ENCODE data around the gene ZNF22.
"Not testable (repeated sequence)": the region's sequence is repeated elsewhere in the genome, so short reads cannot be mapped to it uniquely, and the experiment has no call there.

The ZNF22 gene

DNA sequence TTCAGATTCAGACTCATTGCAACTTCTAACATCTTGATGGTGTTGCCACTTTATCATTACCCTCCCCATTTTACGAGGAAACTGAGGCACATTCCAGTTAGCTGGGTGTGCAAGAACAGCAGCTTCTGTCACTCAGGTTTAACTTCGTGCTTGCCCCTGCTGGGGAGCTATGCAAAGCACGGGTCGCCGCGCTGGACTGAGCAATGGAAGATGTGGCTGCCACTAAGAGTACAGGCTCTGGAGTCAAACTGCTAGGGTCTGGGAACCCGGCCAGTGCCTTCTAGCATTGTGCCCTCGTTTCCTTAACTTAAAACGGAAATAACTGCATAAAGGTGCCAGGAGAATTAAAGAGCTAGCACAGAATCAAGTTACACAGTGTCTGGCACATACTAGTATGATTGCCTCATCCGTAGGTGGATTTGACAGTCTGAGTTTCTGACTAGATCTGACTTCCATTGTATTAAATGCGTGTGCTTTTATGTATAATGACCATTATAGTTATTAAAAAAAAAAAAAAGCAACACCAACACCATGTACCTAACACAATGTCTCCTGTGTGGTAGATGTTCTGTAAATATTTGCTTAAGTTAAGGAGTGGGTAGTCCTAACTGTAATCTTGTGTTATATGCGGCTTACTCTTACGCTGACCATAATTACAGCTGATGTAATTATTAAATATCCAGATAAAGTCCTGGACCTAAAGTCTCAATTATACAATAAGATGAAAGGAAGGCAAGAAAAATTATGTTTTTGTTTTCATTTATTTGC lies 842 bp downstream of the ZNF22 start:
- peak overlapping the region; percentile 54 for H3K4me3 ChIP-seq (ENCODE audit: low read depth, low read length)
- in situ Hi-C loops (cut with HindIII; ENCODE audit: low sequenced_read_pairs): no loop called here
- TF ChIP-seq, protein P1, sequence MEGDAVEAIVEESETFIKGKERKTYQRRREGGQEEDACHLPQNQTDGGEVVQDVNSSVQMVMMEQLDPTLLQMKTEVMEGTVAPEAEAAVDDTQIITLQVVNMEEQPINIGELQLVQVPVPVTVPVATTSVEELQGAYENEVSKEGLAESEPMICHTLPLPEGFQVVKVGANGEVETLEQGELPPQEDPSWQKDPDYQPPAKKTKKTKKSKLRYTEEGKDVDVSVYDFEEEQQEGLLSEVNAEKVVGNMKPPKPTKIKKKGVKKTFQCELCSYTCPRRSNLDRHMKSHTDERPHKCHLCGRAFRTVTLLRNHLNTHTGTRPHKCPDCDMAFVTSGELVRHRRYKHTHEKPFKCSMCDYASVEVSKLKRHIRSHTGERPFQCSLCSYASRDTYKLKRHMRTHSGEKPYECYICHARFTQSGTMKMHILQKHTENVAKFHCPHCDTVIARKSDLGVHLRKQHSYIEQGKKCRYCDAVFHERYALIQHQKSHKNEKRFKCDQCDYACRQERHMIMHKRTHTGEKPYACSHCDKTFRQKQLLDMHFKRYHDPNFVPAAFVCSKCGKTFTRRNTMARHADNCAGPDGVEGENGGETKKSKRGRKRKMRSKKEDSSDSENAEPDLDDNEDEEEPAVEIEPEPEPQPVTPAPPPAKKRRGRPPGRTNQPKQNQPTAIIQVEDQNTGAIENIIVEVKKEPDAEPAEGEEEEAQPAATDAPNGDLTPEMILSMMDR (IDR thresholded peaks at IDR 0.05; ENCODE audit: low read depth, low read length): peak; percentile 28
- DNase-seq (ENCODE audit: low read depth, low spot score): peak; percentile 73

DNA sequence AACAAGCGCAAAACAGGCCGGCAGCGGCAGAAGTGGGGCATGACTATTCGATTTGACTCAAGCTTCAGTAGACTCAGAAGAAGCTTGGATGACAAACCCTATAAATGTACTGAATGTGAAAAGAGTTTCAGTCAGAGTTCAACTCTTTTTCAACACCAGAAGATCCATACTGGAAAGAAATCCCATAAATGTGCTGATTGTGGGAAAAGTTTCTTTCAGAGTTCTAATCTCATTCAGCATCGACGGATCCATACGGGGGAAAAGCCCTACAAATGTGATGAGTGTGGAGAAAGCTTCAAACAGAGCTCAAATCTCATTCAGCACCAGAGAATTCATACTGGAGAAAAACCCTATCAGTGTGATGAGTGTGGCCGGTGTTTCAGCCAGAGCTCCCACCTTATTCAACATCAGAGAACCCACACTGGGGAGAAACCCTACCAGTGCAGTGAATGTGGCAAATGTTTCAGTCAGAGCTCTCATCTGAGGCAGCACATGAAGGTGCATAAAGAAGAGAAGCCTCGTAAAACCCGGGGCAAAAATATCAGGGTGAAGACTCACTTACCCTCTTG lies 2.8 kb downstream of the ZNF22 start:
- TF ChIP-seq, protein P1 (IDR thresholded peaks at IDR 0.05; ENCODE audit: low read depth, low read length): no peak
- no peak overlapping the region for H3K4me3 ChIP-seq (ENCODE audit: low read depth, low read length)
- in situ Hi-C loops (cut with HindIII; ENCODE audit: low sequenced_read_pairs): no loop called here
- DNase-seq (ENCODE audit: low read depth, low spot score): no peak

DNA sequence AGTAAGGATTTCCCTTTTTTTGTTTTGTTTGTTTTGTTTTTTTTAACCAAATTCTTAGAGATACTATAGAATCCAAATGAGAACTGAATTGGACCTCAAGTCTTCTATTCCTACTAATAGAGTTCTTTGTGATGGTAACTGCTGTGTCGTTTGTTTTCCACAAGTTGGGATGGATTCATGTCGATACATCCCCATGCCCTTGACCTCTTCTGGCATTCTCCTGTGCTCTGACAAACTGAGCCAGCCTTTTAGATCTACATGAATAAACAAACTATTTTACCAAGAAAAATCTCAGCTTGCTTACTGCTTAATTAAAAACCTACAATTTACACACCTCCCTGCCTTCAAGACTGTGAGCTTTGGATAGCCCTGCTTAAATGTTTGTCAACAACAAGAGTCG lies 3.9 kb downstream of the ZNF22 start:
- in situ Hi-C loops (cut with HindIII; ENCODE audit: low sequenced_read_pairs): no loop called here
- no peak for DNase-seq (ENCODE audit: low read depth, low spot score)
- no peak overlapping the region for H3K4me3 ChIP-seq (ENCODE audit: low read depth, low read length)
- TF ChIP-seq, protein P1 (IDR thresholded peaks at IDR 0.05; ENCODE audit: low read depth, low read length): no peak

DNA sequence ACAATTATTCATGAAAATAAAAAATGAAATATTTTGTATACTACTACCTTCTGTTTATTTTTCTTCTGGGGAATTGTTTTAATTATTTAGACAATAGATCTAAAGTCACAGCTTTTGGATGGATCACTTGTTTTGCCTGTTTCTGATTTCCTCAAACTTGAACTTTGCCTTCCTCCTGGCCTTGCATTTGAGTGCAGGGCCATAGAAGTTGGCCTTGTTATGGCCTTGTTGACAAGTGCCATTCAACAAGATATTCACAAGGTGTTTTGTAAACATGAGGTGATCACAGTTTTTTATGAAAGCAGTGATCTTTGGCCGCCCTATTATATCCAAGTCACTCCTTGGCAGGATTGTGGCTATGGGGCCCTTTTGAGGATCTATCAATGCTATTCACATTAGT lies 4.6 kb downstream of the ZNF22 start:
- no peak overlapping the region for H3K4me3 ChIP-seq (ENCODE audit: low read depth, low read length)
- no peak for DNase-seq (ENCODE audit: low read depth, low spot score)
- TF ChIP-seq, protein P1 (IDR thresholded peaks at IDR 0.05; ENCODE audit: low read depth, low read length): no peak
- in situ Hi-C loops (cut with HindIII; ENCODE audit: low sequenced_read_pairs): no loop called here

DNA sequence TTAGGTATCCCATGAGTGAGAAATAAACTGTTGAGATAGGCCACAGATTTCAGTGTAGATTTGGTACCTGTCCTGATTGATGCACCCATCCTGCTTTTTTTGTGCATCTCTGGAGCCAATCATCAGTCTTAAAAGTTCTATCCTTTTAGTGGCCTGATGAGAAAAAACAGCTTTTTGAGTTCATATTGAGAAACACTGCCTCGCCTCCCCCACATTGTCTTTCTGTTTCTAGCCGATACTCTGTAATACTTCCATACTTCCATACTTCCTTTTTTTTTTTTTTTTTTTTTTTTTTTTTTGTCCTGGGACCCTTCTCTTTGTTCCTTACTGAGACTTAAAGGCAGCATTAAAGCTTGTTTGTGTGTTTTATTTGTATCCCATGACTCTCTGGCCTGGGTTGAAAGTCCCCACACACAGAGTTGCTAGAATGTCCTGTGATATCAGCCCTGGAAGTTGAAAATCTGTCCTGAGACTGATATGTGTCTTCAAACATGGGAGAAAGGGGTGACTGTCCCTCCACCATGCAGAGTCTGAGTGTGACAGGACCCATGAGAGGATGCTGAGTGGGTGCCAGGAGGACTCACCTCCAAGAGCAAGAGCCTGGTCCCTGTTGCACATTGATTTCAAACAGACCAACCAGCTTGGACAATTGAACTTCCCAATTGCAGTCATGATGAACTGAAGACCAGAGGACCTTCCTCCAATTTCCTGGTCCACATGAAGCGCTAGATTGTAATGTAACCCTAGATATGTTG lies 5.7 kb downstream of the ZNF22 start:
- TF ChIP-seq, protein P1 (IDR thresholded peaks at IDR 0.05; ENCODE audit: low read depth, low read length): no peak
- DNase-seq (ENCODE audit: low read depth, low spot score): no peak
- H3K4me3 ChIP-seq (ENCODE audit: low read depth, low read length): no peak overlapping the region
- in situ Hi-C loops (cut with HindIII; ENCODE audit: low sequenced_read_pairs): no loop called here

DNA sequence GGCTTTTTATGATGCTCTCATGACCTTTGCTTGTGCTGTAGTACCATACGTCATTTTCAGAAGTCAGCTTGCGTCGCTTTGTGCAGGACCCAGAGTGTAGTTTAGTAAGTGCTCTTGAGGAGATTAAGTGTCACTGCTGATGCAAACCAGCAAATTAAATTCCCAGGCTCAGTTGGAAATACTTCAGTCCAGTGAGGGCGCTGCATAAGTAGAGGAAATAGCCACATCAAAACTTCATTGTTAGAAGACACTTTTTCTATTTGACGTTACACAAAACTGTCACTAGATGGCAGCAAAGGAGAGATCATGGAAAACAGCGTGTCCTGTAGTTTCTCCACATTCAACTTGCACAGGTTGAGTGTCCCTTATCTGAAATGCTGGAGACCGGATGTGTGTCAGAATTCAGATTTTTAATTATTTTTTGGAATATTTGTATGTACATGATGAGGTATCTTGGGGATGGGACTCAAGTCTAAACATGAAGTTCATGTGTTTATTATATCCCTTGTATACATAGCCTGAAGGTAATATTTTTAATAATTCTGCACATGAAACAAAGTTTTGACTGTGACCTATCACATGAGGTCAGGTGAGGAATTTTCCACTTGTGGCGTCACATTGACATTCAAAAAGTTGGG lies 7.9 kb downstream of the ZNF22 start:
- TF ChIP-seq, protein P1 (IDR thresholded peaks at IDR 0.05; ENCODE audit: low read depth, low read length): peak; percentile 63
- peak; percentile 89 for DNase-seq (ENCODE audit: low read depth, low spot score)
- no peak overlapping the region for H3K4me3 ChIP-seq (ENCODE audit: low read depth, low read length)
- in situ Hi-C loops (cut with HindIII; ENCODE audit: low sequenced_read_pairs): no loop called here

DNA sequence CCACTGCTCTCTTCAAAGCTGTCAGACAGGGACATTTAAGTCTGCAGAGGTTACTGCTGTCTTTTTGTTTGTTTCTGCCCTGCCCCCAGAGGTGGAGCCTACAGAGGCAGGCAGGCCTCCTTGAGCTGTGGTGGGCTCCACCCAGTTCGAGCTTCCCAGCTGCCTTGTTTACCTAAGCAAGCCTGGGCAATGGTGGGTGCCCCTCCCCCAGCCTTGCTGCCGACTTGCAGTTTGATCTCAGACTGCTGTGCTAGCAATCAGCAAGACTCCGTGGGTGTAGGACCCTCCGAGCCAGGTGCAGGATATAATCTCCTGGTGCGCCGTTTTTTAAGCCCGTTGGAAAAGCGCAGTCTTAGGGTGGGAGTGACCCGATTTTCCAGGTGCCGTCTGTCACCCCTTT lies 13.8 kb downstream of the ZNF22 start:
- DNase-seq (ENCODE audit: low read depth, low spot score); H3K4me3 ChIP-seq (ENCODE audit: low read depth, low read length); in situ Hi-C loops (cut with HindIII; ENCODE audit: low sequenced_read_pairs): not testable (repeated sequence)
